ACC112 (cell line): ENCODE results near the gene OLFML2A.
A peak's percentile ranks its signal among the peaks of the same experiment; 100 is the strongest.
"Not testable (repeated sequence)": the region's sequence is repeated elsewhere in the genome, so short reads cannot be mapped to it uniquely, and the experiment has no call there.

ENCODE experiments used
- H2AFZ ChIP-seq: fragments of 200-600 bp; sonication (generic); one replicate; pipeline ENCODE4 v1.6.0; 2017; ENCODE audit warnings: antibody characterized with exemption, low read length; ENCODE audit not compliant: unreplicated experiment
- H3K27ac ChIP-seq: fragments of 200-600 bp; sonication (generic); 2 replicates; pipeline ENCODE4 v1.5.1; 2014; ENCODE audit warnings: low read depth, mild to moderate bottlenecking, antibody characterized with exemption, low read length, moderate library complexity
- H3K27me3 ChIP-seq: fragments of 200-600 bp; sonication (generic); 2 replicates; pipeline ENCODE4 v1.6.1; 2014; ENCODE audit warnings: mild to moderate bottlenecking, antibody characterized with exemption, low read length, moderate library complexity, mixed read lengths; ENCODE audit not compliant: insufficient read depth
- H3K36me3 ChIP-seq: fragments of 200-600 bp; sonication (generic); 2 replicates; pipeline ENCODE4 v1.6.1; 2016; ENCODE audit warnings: mild to moderate bottlenecking, antibody characterized with exemption, low read length, moderate library complexity, mixed read lengths; ENCODE audit not compliant: insufficient read depth
- H3K4me1 ChIP-seq: fragments of 200-600 bp; sonication (generic); one replicate; pipeline ENCODE4 v1.6.1; 2016; ENCODE audit warnings: low read length, mixed read lengths; ENCODE audit not compliant: insufficient read depth, unreplicated experiment, control insufficient read depth
- H3K4me3 ChIP-seq: fragments of 200-600 bp; sonication (generic); 2 replicates; pipeline ENCODE4 v1.5.1; 2014; ENCODE audit warnings: mild to moderate bottlenecking, low read depth, low read length
- H3K79me2 ChIP-seq: fragments of 200-600 bp; sonication (generic); one replicate; pipeline ENCODE4 v1.6.0; 2016; ENCODE audit warnings: low read length; ENCODE audit not compliant: control insufficient read depth, unreplicated experiment, insufficient read depth

The OLFML2A gene

DNA sequence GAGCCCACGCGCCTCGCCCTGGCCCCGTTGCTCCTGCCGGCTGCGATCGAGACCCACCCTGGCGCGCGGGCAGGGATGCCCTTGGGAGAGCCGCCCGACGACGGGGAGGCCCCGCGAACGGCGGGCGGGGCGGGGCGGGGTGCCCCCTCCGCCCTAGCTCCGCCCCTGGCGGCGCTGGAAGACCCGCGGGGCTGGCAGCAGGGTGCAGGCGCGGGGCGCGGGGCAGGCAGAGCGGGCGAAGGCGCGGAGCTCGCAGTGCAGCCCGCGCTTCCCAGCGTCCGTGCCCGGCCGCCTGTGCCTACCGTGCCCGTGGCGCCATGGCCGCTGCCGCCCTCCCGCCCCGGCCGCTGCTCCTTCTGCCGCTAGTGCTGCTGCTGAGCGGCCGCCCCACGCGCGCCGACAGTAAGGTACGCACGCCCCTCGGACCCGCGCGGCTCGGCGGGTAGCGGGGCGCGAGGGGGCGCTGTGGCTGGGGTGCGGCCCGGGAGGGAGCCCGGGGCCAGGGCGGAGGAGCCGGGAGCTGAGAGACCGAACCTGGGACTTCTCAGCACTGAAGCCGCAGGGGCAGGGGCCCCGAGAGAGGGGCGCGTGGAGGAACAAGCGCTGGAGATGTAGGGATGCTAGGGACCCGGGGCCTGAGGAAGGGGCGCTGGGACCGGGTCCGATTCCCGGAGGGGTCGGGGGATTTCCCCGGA lies at the start of gene OLFML2A:
TSS of gene OLFML2A (plus strand) at position 180 of the 695 bp plus-strand sequence. CDS start at position 318, 138 bp downstream.
- Histone ChIP-seq H3K27ac (no peak within 1 kb of the TSS), H2AFZ (peak within 1 kb of the TSS; percentile 87), H3K4me1 (peaks cover 18% of the 10 kb centered on the region), H3K36me3 (no peaks in the 10 kb centered on the region), H3K4me3 (peak within 1 kb of the TSS; percentile 75), H3K79me2 (no peaks in the 10 kb centered on the region), H3K27me3 (peaks cover 22% of the 10 kb centered on the region)

DNA sequence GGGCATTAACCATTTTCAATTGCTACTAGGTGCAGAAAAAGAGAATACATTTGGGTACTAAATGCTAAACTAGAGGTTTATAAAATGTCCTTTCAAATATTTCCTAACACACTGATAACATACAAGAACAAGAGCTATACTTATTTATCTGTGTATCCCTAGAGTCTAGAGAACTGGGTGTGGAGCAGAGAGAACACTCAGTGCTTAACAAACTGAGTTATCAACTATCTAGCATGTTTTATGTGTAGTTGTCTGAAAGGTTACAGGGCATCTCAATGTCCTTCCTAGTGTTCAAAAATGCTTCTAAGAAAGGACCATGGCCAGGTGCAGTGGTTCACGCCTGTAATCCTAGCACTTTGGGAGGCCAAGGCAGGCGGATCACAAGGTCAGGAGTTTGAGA lies 46.2 kb upstream of the OLFML2A start:
- H3K4me3 ChIP-seq, result no peak overlapping the region
- H3K4me1 ChIP-seq, result peaks cover 11% of the 10 kb centered on the region
- no peaks in the 10 kb centered on the region for H3K36me3 ChIP-seq
- no peaks in the 10 kb centered on the region for H3K27me3 ChIP-seq
- H2AFZ ChIP-seq, result no peak overlapping the region
- no peak overlapping the region for H3K27ac ChIP-seq
- no peaks in the 10 kb centered on the region for H3K79me2 ChIP-seq

DNA sequence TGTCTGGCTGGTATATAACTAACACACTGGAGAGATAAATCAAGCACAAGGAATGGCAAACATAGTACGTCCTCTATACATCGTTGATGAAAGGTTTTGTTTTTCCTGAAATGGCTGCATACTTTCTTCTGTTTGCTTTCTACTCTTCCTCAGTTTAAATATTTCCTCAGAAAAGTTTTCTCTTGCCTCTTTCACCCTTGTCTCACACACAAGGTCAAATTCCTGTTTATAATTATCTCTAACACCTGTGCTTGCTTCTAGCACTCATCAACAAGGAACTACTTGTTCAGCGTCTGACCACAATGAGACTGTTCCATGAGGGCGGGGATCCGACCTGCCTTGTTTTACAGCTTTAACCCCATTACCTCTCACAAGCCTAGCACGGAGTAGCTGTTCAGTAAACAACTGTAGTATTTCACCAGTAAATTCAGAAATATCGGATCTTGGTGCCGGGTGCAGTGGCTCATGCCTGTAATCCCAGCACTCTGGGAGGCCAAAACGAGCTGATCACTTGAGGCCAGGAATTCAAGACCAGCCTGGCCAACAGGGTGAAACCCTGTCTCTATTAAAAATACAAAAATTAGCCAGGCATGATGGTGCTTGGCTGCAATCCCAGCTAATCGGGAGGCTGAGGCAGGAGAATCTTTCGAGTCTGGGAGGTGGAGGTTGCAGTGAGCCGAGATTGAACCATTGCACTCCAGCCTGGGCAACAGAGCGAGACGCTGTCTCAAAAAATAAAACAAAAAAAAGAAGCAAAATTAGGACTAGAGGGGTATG lies 42.8 kb upstream of the OLFML2A start:
- Histone ChIP-seq H3K36me3 (no peaks in the 10 kb centered on the region), H2AFZ (no peak overlapping the region), H3K79me2 (no peaks in the 10 kb centered on the region), H3K27ac (no peak overlapping the region), H3K4me3 (no peak overlapping the region), H3K4me1 (peaks cover 11% of the 10 kb centered on the region), H3K27me3 (no peaks in the 10 kb centered on the region)

DNA sequence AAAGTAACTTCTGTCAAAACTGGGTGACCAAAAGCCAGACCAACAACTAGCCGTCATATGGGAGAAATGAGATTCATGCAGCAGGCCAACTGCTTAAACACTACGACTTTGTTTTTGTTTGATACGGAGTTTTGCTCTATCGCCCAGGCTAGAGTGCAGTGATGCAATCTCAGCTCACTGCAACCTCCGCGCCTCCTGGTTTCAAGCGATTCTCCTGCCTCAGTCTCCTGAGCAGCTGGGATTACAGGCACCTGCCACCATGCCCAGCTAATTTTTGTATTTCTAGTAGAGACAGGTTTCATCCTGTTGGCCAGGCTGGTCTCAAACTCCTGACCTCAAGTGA lies 42.2 kb upstream of the OLFML2A start:
- not testable (repeated sequence) for H3K79me2 ChIP-seq, H2AFZ ChIP-seq, H3K27ac ChIP-seq, H3K36me3 ChIP-seq, H3K4me3 ChIP-seq, H3K27me3 ChIP-seq
- peaks cover 11% of the 10 kb centered on the region for H3K4me1 ChIP-seq

DNA sequence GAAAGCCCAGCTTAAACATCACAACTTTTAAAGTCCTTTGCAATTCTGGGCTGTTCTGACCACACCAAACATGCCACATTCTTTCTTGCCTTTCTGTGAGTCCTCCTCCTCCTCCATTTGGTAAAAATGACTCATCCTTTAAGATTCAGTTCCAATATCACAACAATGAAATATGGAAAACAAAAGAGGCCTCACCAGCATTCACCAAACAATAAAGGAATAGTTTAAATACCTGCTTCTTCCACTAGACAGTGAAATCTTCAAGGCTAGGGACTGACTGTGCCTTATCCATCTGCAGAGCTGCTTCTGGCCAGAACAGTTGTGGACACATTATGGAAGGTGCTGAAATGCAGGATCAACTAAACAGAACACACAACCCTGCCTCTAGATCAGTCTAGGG lies 41.8 kb upstream of the OLFML2A start:
- Histone ChIP-seq H3K4me1 (peaks cover 11% of the 10 kb centered on the region), H3K36me3 (no peaks in the 10 kb centered on the region), H3K27me3 (no peaks in the 10 kb centered on the region), H3K79me2 (no peaks in the 10 kb centered on the region), H3K4me3 (no peak overlapping the region), H2AFZ (no peak overlapping the region), H3K27ac (no peak overlapping the region)

DNA sequence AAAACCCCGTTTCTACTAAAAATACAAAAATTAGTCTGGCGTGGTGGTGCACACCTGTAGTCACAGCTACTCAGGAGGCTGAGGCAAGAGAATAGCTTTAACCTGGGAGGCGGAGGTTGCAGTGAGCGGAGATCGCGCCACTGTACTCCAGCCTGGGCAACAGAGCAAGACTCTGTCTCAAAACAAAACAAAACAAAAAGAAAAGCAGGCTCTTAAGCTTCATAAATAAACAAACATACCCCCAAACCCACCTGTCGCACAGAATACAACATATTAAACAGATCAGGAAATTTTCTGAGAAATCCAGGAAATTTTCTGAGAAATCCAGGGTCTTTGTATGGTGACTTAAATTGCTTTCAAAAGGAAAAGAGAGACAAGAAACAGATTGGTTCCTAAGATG lies 38.9 kb upstream of the OLFML2A start:
- H3K79me2 ChIP-seq, H3K36me3 ChIP-seq, H3K27me3 ChIP-seq, H3K27ac ChIP-seq, H3K4me3 ChIP-seq, H2AFZ ChIP-seq: not testable (repeated sequence)
- H3K4me1 ChIP-seq, result peaks cover 11% of the 10 kb centered on the region

DNA sequence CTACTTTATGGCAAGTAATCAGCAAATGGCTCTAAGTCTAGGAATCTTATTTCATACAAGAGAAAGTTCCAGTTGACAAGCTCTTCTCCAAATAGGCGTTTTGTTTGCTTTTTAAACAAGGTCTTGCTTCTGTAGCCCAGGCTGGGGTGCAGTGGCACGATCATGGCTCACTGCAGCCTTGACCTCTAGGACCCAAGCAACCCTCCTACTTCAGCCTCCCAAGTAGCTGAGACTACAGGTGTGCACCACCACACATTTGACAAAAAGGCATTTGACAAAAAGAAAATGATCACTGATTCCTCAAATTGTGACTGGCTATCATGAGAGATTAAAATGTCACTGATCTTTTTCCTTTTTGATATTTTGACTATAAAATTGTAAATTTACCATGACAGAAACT lies 37.6 kb upstream of the OLFML2A start:
- no peak overlapping the region for H2AFZ ChIP-seq

DNA sequence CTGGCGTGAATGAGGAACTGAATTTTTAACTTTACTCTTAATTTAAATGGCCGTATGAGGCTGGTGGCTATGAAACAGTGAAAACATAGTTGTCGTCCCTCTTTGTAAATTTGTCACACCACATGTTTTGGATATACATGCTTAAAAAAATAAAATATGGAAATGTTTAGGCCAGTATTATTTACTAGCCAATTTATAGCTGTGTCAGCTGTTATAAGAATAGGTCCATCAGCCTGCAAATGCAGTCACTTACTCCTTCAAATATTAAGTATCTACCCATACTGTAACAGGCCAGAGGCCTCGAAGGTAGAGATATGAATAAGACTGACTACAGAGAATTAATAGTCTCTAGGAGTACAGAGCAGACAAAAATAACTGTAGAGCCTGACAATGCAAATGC lies 35.8 kb upstream of the OLFML2A start:
- H3K79me2 ChIP-seq, result no peaks in the 10 kb centered on the region
- H2AFZ ChIP-seq, result no peak overlapping the region
- no peaks in the 10 kb centered on the region for H3K27me3 ChIP-seq
- no peaks in the 10 kb centered on the region for H3K4me1 ChIP-seq
- no peaks in the 10 kb centered on the region for H3K36me3 ChIP-seq
- H3K4me3 ChIP-seq, result no peak overlapping the region
- H3K27ac ChIP-seq, result no peak overlapping the region

More for the DNA sequence above, 37.6 kb upstream of the OLFML2A start:
- no peak overlapping the region for H3K27ac ChIP-seq
- no peaks in the 10 kb centered on the region for H3K79me2 ChIP-seq
- H3K4me3 ChIP-seq, result no peak overlapping the region
- H3K4me1 ChIP-seq, result peaks cover 11% of the 10 kb centered on the region
- no peaks in the 10 kb centered on the region for H3K27me3 ChIP-seq
- no peaks in the 10 kb centered on the region for H3K36me3 ChIP-seq

DNA sequence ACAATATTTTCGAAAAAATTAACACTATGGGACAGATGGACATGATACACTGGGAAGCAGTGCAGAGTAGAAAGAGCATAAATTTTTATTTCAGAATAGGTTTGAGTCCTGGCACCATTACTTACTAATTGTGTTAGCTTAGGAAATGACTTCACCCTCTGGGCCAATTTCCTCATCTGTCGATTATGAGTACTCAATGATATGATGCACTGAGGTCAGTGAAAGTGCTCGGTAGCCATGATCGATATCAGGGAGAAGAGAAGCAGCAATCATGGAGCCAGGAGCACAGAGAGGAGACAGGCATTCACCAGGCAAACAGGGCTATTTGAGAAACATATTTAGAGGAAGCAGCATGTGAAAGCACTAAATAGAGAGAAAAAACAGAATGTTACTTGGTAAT lies 35.3 kb upstream of the OLFML2A start:
- no peaks in the 10 kb centered on the region for H3K27me3 ChIP-seq
- H3K36me3 ChIP-seq, result no peaks in the 10 kb centered on the region
- no peak overlapping the region for H2AFZ ChIP-seq
- no peaks in the 10 kb centered on the region for H3K79me2 ChIP-seq
- H3K4me3 ChIP-seq, result no peak overlapping the region
- no peaks in the 10 kb centered on the region for H3K4me1 ChIP-seq
- H3K27ac ChIP-seq, result no peak overlapping the region

DNA sequence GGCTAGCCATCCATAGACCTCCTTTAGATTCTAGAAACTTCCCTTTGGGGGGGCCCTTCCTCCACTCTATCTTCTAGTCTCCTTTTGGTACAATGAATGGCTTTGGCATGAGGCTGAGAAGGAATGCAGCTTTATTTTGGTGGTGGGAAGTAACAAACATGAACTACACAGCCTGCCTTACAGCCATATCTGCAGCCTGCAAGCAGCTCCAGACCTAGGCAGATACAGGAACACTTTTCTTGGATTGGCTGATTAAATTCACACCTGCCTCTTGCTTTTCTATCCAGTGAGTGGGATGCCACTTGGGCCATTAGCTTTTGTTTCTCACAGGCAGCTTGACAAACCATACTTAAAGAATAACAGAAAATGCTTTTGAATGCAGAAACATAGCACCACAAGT lies 34.0 kb upstream of the OLFML2A start:
- Histone ChIP-seq H2AFZ (no peak overlapping the region), H3K27me3 (no peaks in the 10 kb centered on the region), H3K36me3 (no peaks in the 10 kb centered on the region), H3K4me1 (no peaks in the 10 kb centered on the region), H3K27ac (no peak overlapping the region), H3K4me3 (no peak overlapping the region), H3K79me2 (no peaks in the 10 kb centered on the region)

DNA sequence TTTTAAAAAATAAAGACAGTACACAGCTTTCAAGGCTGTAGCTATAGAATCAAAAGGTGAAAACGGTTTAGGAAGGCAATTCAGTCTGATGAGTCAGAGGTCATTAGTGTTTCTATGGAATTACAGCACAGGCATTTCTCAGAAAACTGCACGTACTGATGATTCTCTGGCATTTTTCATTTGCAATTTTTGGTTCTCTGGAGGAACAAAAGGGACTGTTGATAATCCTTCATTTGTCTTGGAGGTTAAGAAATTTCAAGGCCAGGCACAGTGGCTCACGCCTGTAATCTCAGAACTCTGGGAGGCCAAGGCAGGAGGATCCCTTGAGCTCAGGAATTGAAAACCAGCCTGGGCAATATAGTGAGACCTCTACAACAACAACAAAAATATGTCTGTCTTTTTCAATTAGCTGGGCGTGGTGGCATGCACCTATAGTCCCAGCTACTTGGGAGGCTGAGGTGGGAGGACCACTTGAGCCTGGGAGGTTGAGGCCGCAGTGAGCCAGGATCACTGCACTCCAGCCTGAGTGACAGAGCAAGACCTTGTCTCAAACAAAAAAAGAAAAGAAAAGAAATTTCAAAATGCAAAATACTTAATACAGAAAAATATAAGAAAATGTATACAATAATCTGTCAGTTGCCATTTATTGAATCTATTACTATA lies 33.1 kb upstream of the OLFML2A start:
- Histone ChIP-seq H3K4me1 (no peaks in the 10 kb centered on the region), H3K79me2 (no peaks in the 10 kb centered on the region), H2AFZ (no peak overlapping the region), H3K27ac (no peak overlapping the region), H3K4me3 (no peak overlapping the region), H3K27me3 (no peaks in the 10 kb centered on the region), H3K36me3 (no peaks in the 10 kb centered on the region)
